Cardiac fibroblast (primary cell): Measurements from ENCODE around the gene ZNF641.
"Not testable (repeated sequence)": the region's sequence is repeated elsewhere in the genome, so short reads cannot be mapped to it uniquely, and the experiment has no call there.

Experiments
- DNase-seq, 2 donors: peaks; one replicate each; pipeline versions ENCODE4 v3.0.0 to v3.0.0-alpha.2; 2010; ENCODE audit warnings: low read depth in 2 of 2
- H3K4me3 ChIP-seq, 2 donors: replicated peaks in 1 of 2; 1 replicate in 1 of 2; 2 replicates in 1 of 2; pipeline ENCODE4 v1.5.1; 2011; ENCODE audit warnings: low read depth in 2 of 2, low read length in 2 of 2, mild to moderate bottlenecking in 2 of 2, moderate library complexity in 1 of 2
- CTCF ChIP-seq: IDR thresholded peaks from one replicate; pipeline ENCODE4 v1.5.1; 2011; ENCODE audit warnings: low read depth, mild to moderate bottlenecking, low read length, inconsistent platforms

The ZNF641 gene

GRCh38 chr12:48339442-48340117, 11.1 kb downstream of the ZNF641 start:
- H3K4me3 ChIP-seq = no peak overlapping the region
- DNase-seq = no peak
- TF ChIP-seq CTCF = no peak

- no peak for TF ChIP-seq CTCF
- DNase-seq = peak in 1 of 2 donors; percentile 5
- H3K4me3 ChIP-seq = no peak overlapping the region
Observed at GRCh38 chr12:48336564-48336963, 14.2 kb downstream of the ZNF641 start.

DNA sequence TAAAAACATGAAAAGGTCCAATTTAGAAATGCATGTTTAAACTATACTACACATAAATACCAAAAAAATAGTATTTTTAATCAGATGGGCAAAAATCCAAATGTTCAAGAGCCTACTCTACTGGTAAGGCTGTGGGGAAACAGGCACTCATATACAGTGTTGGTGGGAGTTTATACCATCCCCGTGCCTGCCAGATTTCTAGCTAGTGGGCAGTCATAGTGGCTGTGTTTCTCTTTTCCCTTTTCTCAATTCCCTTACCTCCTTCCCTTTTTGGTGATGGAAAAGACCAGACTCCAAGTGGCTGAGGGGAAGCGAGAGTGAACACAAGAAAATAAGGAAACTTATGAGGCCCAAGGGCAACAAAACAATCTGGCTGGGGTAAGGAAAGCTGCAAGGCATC, 14.7 kb downstream of the ZNF641 start:
- no peak for DNase-seq
- TF ChIP-seq CTCF = no peak
- no peak overlapping the region for H3K4me3 ChIP-seq

GRCh38 chr12:48334808-48335207, 15.9 kb downstream of the ZNF641 start:
- TF ChIP-seq CTCF = no peak
- H3K4me3 ChIP-seq = no peak overlapping the region
- no peak for DNase-seq

GRCh38 chr12:48333680-48334079, 17.0 kb downstream of the ZNF641 start:
- DNase-seq, H3K4me3 ChIP-seq: not testable (repeated sequence)

- DNase-seq = no peak
- no peak overlapping the region for H3K4me3 ChIP-seq
- no peak for TF ChIP-seq CTCF
Observed at GRCh38 chr12:48331399-48331798, 19.3 kb downstream of the ZNF641 start.

GRCh38 chr12:48329199-48329939, 21.4 kb downstream of the ZNF641 start:
- no peak overlapping the region for H3K4me3 ChIP-seq
- TF ChIP-seq CTCF = no peak
- DNase-seq = no peak
